ENCODE measurements around the gene AMOT. TPM values are rescaled to one million over a fixed set of nuclear protein-coding genes. Genes with fewer than 3 reads are reported as not detected.

AMOT gene
- total RNA-seq, 6 experiments from 2014 or later = 0.02 to 0.50 (median 0.09) TPM

- no peak overlapping the region for H3K4me3 Mint-ChIP-seq
- H3K27me3 Mint-ChIP-seq (ENCODE audit: insufficient read depth) = peaks cover 2% of the 10 kb centered on the region; the same call in 1 of the 2 replicates
- no peaks in the 10 kb centered on the region for H3K9me3 Mint-ChIP-seq
- no peak for TF ChIP-seq CTCF (IDR thresholded peaks at IDR 0.05)
- H3K36me3 Mint-ChIP-seq (ENCODE audit: low read depth) = no peaks in the 10 kb centered on the region
- no peak overlapping the region for H3K27ac Mint-ChIP-seq
- no peaks in the 10 kb centered on the region for H3K4me1 Mint-ChIP-seq (ENCODE audit: low read depth)
- DNase-seq = no peak
These were observed 39.5 kb downstream of the AMOT start for GRCh38 chrX:112800971-112801775.

- peaks cover 2% of the 10 kb centered on the region; the same call in 1 of the 2 replicates for H3K27me3 Mint-ChIP-seq (ENCODE audit: insufficient read depth)
- TF ChIP-seq CTCF (IDR thresholded peaks at IDR 0.05) = no peak
- H3K27ac Mint-ChIP-seq = no peak overlapping the region
- H3K4me3 Mint-ChIP-seq = no peak overlapping the region
- no peaks in the 10 kb centered on the region; the same call in 1 of the 2 replicates for H3K9me3 Mint-ChIP-seq
- DNase-seq = no peak
- H3K4me1 Mint-ChIP-seq (ENCODE audit: low read depth) = no peaks in the 10 kb centered on the region
- H3K36me3 Mint-ChIP-seq (ENCODE audit: low read depth) = no peaks in the 10 kb centered on the region
These were observed 41.2 kb downstream of the AMOT start for GRCh38 chrX:112799425-112799824.

- H3K27ac Mint-ChIP-seq = no peak overlapping the region
- no peaks in the 10 kb centered on the region; the same call in 1 of the 2 replicates for H3K9me3 Mint-ChIP-seq
- no peak for TF ChIP-seq CTCF (IDR thresholded peaks at IDR 0.05)
- H3K27me3 Mint-ChIP-seq (ENCODE audit: insufficient read depth) = peaks cover 2% of the 10 kb centered on the region; the same call in 1 of the 2 replicates
- no peaks in the 10 kb centered on the region for H3K4me1 Mint-ChIP-seq (ENCODE audit: low read depth)
- no peaks in the 10 kb centered on the region for H3K36me3 Mint-ChIP-seq (ENCODE audit: low read depth)
- H3K4me3 Mint-ChIP-seq = no peak overlapping the region
- DNase-seq = no peak
These were observed 41.9 kb downstream of the AMOT start for GRCh38 chrX:112798736-112799135.

GRCh38 chrX:112789931-112790330 lies 50.7 kb downstream of the AMOT start:
- Mint-ChIP-seq H3K36me3 (ENCODE audit: low read depth) (no peaks in the 10 kb centered on the region), H3K4me1 (ENCODE audit: low read depth) (no peaks in the 10 kb centered on the region), H3K27me3 (ENCODE audit: insufficient read depth) (no peaks in the 10 kb centered on the region), H3K9me3 (peaks cover 5% of the 10 kb centered on the region; the same call in 1 of the 2 replicates), H3K27ac (no peak overlapping the region), H3K4me3 (no peak overlapping the region)
- no peak for DNase-seq
- no peak for TF ChIP-seq CTCF (IDR thresholded peaks at IDR 0.05)

GRCh38 chrX:112786076-112786475 lies 54.6 kb downstream of the AMOT start:
- Mint-ChIP-seq H3K4me1 (ENCODE audit: low read depth) (no peaks in the 10 kb centered on the region), H3K36me3 (ENCODE audit: low read depth) (no peaks in the 10 kb centered on the region), H3K4me3 (no peak overlapping the region), H3K9me3 (peaks cover 10% of the 10 kb centered on the region), H3K27me3 (ENCODE audit: insufficient read depth) (no peaks in the 10 kb centered on the region), H3K27ac (no peak overlapping the region)
- DNase-seq = no peak
- TF ChIP-seq CTCF (IDR thresholded peaks at IDR 0.05) = no peak

Data from HFFc6 (cell line).